Gastrocnemius medialis (tissue), 4 donors: Measurements from ENCODE around the gene CAMK2D. TPM values are rescaled to one million over a fixed set of nuclear protein-coding genes. Genes with fewer than 3 reads are reported as not detected.

Source experiments
- ATAC-seq, 2 donors: fragments of 150-250 bp; one replicate each; pipeline ENCODE4 v1.9.1; 2016
- DNase-seq, 2 donors: peaks; one replicate each; pipeline ENCODE4 v3.0.0-alpha.2; 2019
- H3K27ac ChIP-seq, 4 donors: fragments of 200-600 bp; sonication (generic); 1 replicate in 1 of 4; 2 replicates in 3 of 4; pipeline ENCODE4 v1.5.1; 2016 to 2018; ENCODE audit warnings: mild to moderate bottlenecking in 2 of 4, moderate library complexity in 1 of 4
- H3K27me3 ChIP-seq, 3 donors: fragments of 200-600 bp; sonication (generic) in 2 of 3; 1 replicate in 1 of 3; 2 replicates in 2 of 3; pipeline versions ENCODE4 v1.5.1 to v1.6.0; 2016 to 2019; ENCODE audit warnings: mild to moderate bottlenecking in 1 of 3, moderate library complexity in 1 of 3
- H3K36me3 ChIP-seq, 2 donors: fragments of 200-600 bp; sonication (generic) in 1 of 2; one replicate each; pipeline ENCODE4 v1.5.1; 2017 to 2018
- H3K4me1 ChIP-seq, 2 donors: fragments of 200-600 bp; sonication (generic) in 1 of 2; one replicate each; pipeline ENCODE4 v1.5.1; 2016 to 2017; ENCODE audit warnings: mild to moderate bottlenecking in 2 of 2
- H3K4me3 ChIP-seq, 4 donors: fragments of 200-600 bp; sonication (generic) in 3 of 4; 1 replicate in 1 of 4; 2 replicates in 3 of 4; pipeline ENCODE4 v1.5.1; 2016 to 2019; ENCODE audit warnings: mild to moderate bottlenecking in 2 of 4
- H3K9me3 ChIP-seq, 3 donors: fragments of 200-600 bp; sonication (generic) in 2 of 3; 1 replicate in 1 of 3; 2 replicates in 2 of 3; pipeline ENCODE4 v1.5.1; 2016 to 2019
- POLR2A ChIP-seq, 2 donors: fragments of 450-650 bp; IDR thresholded peaks; one replicate each; pipeline ENCODE4 v1.6.1; 2017; ENCODE audit warnings: antibody characterized with exemption in 2 of 2, mild to moderate bottlenecking in 2 of 2, moderate library complexity in 2 of 2
- in situ Hi-C, 4 donors: fragments of 200-750 bp; cut with MboI; loops; one replicate each; pipeline versions ENCODE4 v1.15.0 to v1.8.0; 2017; ENCODE audit warnings: low sequenced_read_pairs in 4 of 4
- intact Hi-C: fragments of 100-400 bp; cut with DNase I; formaldehyde crosslinking; loops from one replicate; pipeline ENCODE4 v1.15.1; 2023; ENCODE audit warnings: low total_unique reads
- total RNA-seq, 4 donors: library from RNA; depleted of rRNA; stranded (reverse); fragments of >200 nt; gene quantifications; one replicate each; pipeline versions ENCODE4 v1.1.0 to v1.2.3, GENCODE V29; 2016
- TF ChIP-seq, protein P1 (sequence below), 5 experiments: fragments of 450-650 bp in 3 of 5; fragments of 200-600 bp in 2 of 5; sonication (generic) in 2 of 5; IDR thresholded peaks in 4 of 5; conservative IDR thresholded peaks in 1 of 5; 1 replicate in 4 of 5; 2 replicates in 1 of 5; pipeline ENCODE4 v1.5.1; 2016 to 2019; ENCODE audit warnings: antibody characterized with exemption in 5 of 5, mild to moderate bottlenecking in 3 of 5, moderate library complexity in 3 of 5

The CAMK2D gene
- total RNA-seq, 4 donors from 2014 or later, result 73.2 to 149 (median 119) TPM

DNA sequence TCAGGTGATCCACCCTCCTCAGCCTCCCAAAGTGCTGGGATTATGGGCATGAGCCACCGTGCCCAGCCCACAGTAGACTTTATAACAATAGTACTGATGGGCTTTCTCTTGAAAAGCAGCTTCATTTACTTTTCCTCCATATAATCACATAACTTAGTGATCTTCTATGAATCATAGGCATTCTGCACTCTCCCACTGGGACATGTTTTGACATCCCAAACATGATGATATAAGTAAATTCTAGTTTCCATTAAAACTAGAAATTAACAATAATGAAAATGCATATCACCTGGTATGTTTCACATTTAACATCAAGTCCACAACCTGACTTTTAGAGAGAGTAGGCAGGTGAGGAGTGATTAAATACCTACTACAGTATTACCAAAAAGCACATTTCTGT is 96.5 kb downstream of the CAMK2D start:
- intact Hi-C loops (no loop called here), in situ Hi-C loops (no loop called here)
- Histone ChIP-seq H3K27me3 (no peaks in the 10 kb centered on the region), H3K27ac (no peak overlapping the region), H3K9me3 (no peaks in the 10 kb centered on the region), H3K4me1 (peaks cover 10 to 22% of the 10 kb centered on the region in 2 donors), H3K4me3 (no peak overlapping the region), H3K36me3 (peaks cover 0 to 9% of the 10 kb centered on the region in 2 donors)
- DNase-seq (no peak), ATAC-seq (no peak)
- TF ChIP-seq POLR2A (IDR thresholded peaks at IDR 0.05), result no peak
- TF ChIP-seq, protein P1, sequence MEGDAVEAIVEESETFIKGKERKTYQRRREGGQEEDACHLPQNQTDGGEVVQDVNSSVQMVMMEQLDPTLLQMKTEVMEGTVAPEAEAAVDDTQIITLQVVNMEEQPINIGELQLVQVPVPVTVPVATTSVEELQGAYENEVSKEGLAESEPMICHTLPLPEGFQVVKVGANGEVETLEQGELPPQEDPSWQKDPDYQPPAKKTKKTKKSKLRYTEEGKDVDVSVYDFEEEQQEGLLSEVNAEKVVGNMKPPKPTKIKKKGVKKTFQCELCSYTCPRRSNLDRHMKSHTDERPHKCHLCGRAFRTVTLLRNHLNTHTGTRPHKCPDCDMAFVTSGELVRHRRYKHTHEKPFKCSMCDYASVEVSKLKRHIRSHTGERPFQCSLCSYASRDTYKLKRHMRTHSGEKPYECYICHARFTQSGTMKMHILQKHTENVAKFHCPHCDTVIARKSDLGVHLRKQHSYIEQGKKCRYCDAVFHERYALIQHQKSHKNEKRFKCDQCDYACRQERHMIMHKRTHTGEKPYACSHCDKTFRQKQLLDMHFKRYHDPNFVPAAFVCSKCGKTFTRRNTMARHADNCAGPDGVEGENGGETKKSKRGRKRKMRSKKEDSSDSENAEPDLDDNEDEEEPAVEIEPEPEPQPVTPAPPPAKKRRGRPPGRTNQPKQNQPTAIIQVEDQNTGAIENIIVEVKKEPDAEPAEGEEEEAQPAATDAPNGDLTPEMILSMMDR (IDR thresholded peaks at IDR 0.05 in 4 of 5, conservative IDR thresholded peaks at IDR 0.05 in 1 of 5), result no peak

DNA sequence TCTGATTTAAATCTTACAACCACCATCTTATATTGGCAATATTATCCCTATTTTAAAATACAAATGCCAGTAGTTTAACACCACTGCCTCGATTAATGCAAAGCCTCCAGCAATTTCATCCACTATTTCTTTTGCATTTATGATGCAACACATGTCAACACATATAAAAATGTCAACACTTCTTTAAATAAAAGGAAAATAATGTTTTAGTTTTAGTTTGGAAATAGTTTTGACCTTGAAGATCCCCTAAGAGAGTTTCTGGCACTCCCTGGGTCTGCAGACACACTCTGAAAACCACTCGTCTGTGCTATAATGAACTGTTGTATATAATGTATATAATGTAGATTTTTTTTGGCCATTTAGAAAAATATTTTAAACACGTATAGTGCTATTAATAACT is 99.0 kb downstream of the CAMK2D start:
- H3K9me3 ChIP-seq, result no peaks in the 10 kb centered on the region
- H3K4me1 ChIP-seq, result peaks cover 17 to 36% of the 10 kb centered on the region in 2 donors
- no peak for TF ChIP-seq POLR2A (IDR thresholded peaks at IDR 0.05)
- TF ChIP-seq, protein P1 (IDR thresholded peaks at IDR 0.05 in 4 of 5, conservative IDR thresholded peaks at IDR 0.05 in 1 of 5), result no peak
- intact Hi-C loops (no loop called here), in situ Hi-C loops (no loop called here)
- no peak for DNase-seq
- no peak for ATAC-seq
- H3K27ac ChIP-seq, result no peak overlapping the region
- H3K4me3 ChIP-seq, result no peak overlapping the region
- peaks cover 0 to 3% of the 10 kb centered on the region in 2 donors for H3K36me3 ChIP-seq
- H3K27me3 ChIP-seq, result no peaks in the 10 kb centered on the region

DNA sequence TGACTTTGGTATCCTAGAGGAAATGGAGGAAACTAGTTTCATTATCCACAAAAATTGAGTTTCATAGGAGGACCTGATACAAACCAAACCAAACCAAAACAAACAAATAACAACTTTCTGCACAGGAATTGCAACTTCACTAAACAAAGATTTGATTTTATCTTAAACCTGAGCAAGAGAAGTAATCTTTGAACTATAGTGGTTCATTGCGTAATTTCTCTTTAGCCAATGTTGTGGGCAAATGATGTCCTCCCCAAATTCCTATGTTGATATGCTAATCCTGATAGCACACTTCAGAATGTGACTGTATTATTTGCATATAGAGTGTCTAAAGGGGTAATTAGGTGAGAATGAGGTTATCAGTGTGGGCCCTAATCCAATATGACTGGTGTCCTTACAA is 102.4 kb downstream of the CAMK2D start:
- no peak for TF ChIP-seq POLR2A (IDR thresholded peaks at IDR 0.05)
- TF ChIP-seq, protein P1 (IDR thresholded peaks at IDR 0.05 in 4 of 5, conservative IDR thresholded peaks at IDR 0.05 in 1 of 5), result no peak
- peaks cover 0 to 3% of the 10 kb centered on the region in 2 donors for H3K36me3 ChIP-seq
- peaks cover 17 to 27% of the 10 kb centered on the region in 2 donors for H3K4me1 ChIP-seq
- in situ Hi-C loops (no loop called here), intact Hi-C loops (no loop called here)
- ATAC-seq (no peak), DNase-seq (no peak)
- H3K4me3 ChIP-seq, result no peak overlapping the region
- H3K27me3 ChIP-seq, result no peaks in the 10 kb centered on the region
- no peaks in the 10 kb centered on the region for H3K9me3 ChIP-seq
- peak overlapping the region in 3 of 4 donors; percentile 16 to 69 (median 40) for H3K27ac ChIP-seq

DNA sequence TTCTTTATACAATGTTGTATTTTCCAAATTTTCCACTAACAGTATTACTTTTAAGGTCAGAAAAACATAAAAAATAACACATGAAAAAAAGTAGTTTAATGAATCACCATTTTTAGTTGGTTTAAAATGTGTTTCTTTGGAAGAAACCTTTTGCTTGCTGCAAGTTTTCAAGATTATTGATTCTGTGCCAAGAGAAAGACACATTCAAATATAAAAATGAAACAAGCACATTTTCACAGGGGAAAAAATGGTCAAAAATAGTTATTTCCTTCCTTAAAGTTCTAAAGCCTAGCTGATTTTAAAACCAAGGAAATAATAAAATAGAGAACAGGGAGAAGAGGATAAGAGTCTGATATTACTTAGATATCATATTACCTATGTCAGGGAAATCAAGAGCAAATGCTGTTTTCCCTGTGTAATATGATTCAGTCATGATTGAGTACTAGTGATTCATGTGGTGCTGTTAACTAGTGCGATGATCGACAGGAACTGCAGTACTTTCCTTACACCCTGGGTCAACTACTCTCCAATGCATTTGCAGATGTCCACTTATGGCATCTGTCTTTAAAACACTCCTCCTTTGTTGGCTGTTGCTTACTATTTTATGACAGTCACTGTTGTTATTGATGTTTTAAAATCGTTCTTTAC is 103.8 kb downstream of the CAMK2D start:
- DNase-seq (no peak), ATAC-seq (peak; percentile 71 to 79)
- H3K4me1 ChIP-seq, result peaks cover 17 to 24% of the 10 kb centered on the region in 2 donors
- in situ Hi-C loops (no loop called here), intact Hi-C loops (no loop called here)
- peak overlapping the region; percentile 16 to 69 (median 41) for H3K27ac ChIP-seq
- no peaks in the 10 kb centered on the region for H3K27me3 ChIP-seq
- H3K9me3 ChIP-seq, result no peaks in the 10 kb centered on the region
- H3K4me3 ChIP-seq, result no peak overlapping the region
- TF ChIP-seq POLR2A (IDR thresholded peaks at IDR 0.05), result no peak
- H3K36me3 ChIP-seq, result no peaks in the 10 kb centered on the region

DNA sequence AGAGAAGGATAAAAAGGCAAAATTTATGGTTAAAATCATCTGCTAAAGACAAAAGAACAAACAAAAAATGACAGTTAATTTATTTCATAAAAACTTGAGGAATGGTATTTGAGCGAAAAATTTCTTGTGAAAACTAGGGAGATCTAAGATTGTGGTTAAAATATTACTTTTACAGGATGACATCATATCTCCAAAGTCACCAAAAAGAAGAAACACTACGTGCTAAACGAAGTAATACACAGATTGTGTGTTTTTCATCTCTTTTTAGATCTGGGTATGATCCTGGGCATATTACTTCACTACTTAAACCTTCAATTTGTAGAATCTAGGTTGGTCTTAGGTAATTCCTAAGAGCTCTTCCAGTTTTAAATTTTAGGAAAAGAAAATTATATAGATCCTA is 107.7 kb downstream of the CAMK2D start:
- TF ChIP-seq, protein P1 (IDR thresholded peaks at IDR 0.05 in 4 of 5, conservative IDR thresholded peaks at IDR 0.05 in 1 of 5), result no peak
- TF ChIP-seq POLR2A (IDR thresholded peaks at IDR 0.05), result no peak
- intact Hi-C loops (no loop called here), in situ Hi-C loops (no loop called here)
- ATAC-seq (no peak), DNase-seq (no peak)
- Histone ChIP-seq H3K4me3 (no peak overlapping the region), H3K4me1 (peaks cover 17 to 25% of the 10 kb centered on the region in 2 donors), H3K9me3 (no peaks in the 10 kb centered on the region), H3K27ac (no peak overlapping the region), H3K27me3 (no peaks in the 10 kb centered on the region), H3K36me3 (no peaks in the 10 kb centered on the region)
